Activated naive CD8-positive, alpha-beta T cell treated with anti-CD3 and anti-CD28 coated beads, Interleukin-2, amount 50 U/mL, for 24 hours (primary cell): ENCODE measurements around the gene MAPKAP1.

Experiments used
- ATAC-seq: fragments of 150-1000 bp; cut with Tn5 transposase; one replicate; pipeline ENCODE4 v1.10.0; 2021
- DNase-seq: peaks from one replicate; pipeline ENCODE4 v3.0.0; 2021
- H3K27ac Mint-ChIP-seq: one replicate; pipeline ENCODE4 v1.8.0; 2021; ENCODE audit warnings: mild to moderate bottlenecking, mixed read lengths
- H3K27me3 Mint-ChIP-seq: one replicate; pipeline ENCODE4 v1.8.0; 2021; ENCODE audit warnings: mixed read lengths
- H3K36me3 Mint-ChIP-seq: one replicate; pipeline ENCODE4 v1.8.0; 2021; ENCODE audit warnings: low read depth, mixed read lengths
- H3K4me1 Mint-ChIP-seq: one replicate; pipeline ENCODE4 v1.8.0; 2021; ENCODE audit warnings: mixed read lengths
- H3K4me3 Mint-ChIP-seq: one replicate; pipeline ENCODE4 v1.8.0; 2021; ENCODE audit warnings: mild to moderate bottlenecking, moderate library complexity, mixed read lengths
- H3K9me3 Mint-ChIP-seq: one replicate; pipeline ENCODE4 v1.8.0; 2021; ENCODE audit warnings: mixed read lengths

The MAPKAP1 gene

GRCh38 chr9:125536167-125536772 lies 170.7 kb downstream of the MAPKAP1 start:
- ATAC-seq (no peak), DNase-seq (no peak)
- Mint-ChIP-seq H3K27ac (no peak overlapping the region), H3K4me1 (peaks cover 9% of the 10 kb centered on the region), H3K4me3 (no peak overlapping the region), H3K27me3 (no peaks in the 10 kb centered on the region), H3K36me3 (peaks cover 12% of the 10 kb centered on the region), H3K9me3 (no peaks in the 10 kb centered on the region)

- peaks cover 4% of the 10 kb centered on the region for H3K36me3 Mint-ChIP-seq
- no peak overlapping the region for H3K27ac Mint-ChIP-seq
- no peak for ATAC-seq
Observed at GRCh38 chr9:125534971-125535701, 171.9 kb downstream of the MAPKAP1 start.

GRCh38 chr9:125532812-125533594 lies 174.0 kb downstream of the MAPKAP1 start:
- no peak overlapping the region for H3K27ac Mint-ChIP-seq
- H3K9me3 Mint-ChIP-seq: no peaks in the 10 kb centered on the region
- H3K4me1 Mint-ChIP-seq: peaks cover 28% of the 10 kb centered on the region
- H3K4me3 Mint-ChIP-seq: no peak overlapping the region
- DNase-seq (no peak), ATAC-seq (no peak)
- peaks cover 3% of the 10 kb centered on the region for H3K36me3 Mint-ChIP-seq
- H3K27me3 Mint-ChIP-seq: no peaks in the 10 kb centered on the region

More at GRCh38 chr9:125534971-125535701, 171.9 kb downstream of the MAPKAP1 start:
- no peak overlapping the region for H3K4me3 Mint-ChIP-seq
- no peak for DNase-seq
- peaks cover 15% of the 10 kb centered on the region for H3K4me1 Mint-ChIP-seq
- H3K9me3 Mint-ChIP-seq: no peaks in the 10 kb centered on the region
- no peaks in the 10 kb centered on the region for H3K27me3 Mint-ChIP-seq

GRCh38 chr9:125532412-125532811 lies 174.6 kb downstream of the MAPKAP1 start:
- no peak for DNase-seq
- ATAC-seq: no peak
- Mint-ChIP-seq H3K36me3 (peaks cover 9% of the 10 kb centered on the region), H3K27ac (no peak overlapping the region), H3K27me3 (no peaks in the 10 kb centered on the region), H3K4me3 (no peak overlapping the region), H3K9me3 (no peaks in the 10 kb centered on the region), H3K4me1 (peaks cover 34% of the 10 kb centered on the region)

GRCh38 chr9:125529589-125530515 lies 177.2 kb downstream of the MAPKAP1 start:
- H3K27ac Mint-ChIP-seq: peak overlapping the region; percentile 72
- H3K27me3 Mint-ChIP-seq: no peaks in the 10 kb centered on the region
- ATAC-seq: no peak
- H3K9me3 Mint-ChIP-seq: no peaks in the 10 kb centered on the region
- H3K4me3 Mint-ChIP-seq: no peak overlapping the region
- H3K4me1 Mint-ChIP-seq: peaks cover 48% of the 10 kb centered on the region
- peaks cover 14% of the 10 kb centered on the region for H3K36me3 Mint-ChIP-seq
- DNase-seq: no peak

- DNase-seq (no peak), ATAC-seq (no peak)
- Mint-ChIP-seq H3K36me3 (peaks cover 17% of the 10 kb centered on the region), H3K27me3 (no peaks in the 10 kb centered on the region), H3K27ac (peak overlapping the region; percentile 26), H3K4me3 (no peak overlapping the region), H3K4me1 (peaks cover 52% of the 10 kb centered on the region), H3K9me3 (no peaks in the 10 kb centered on the region)
Observed at GRCh38 chr9:125529107-125529506, 177.9 kb downstream of the MAPKAP1 start.

GRCh38 chr9:125527471-125528002 lies 179.5 kb downstream of the MAPKAP1 start:
- peaks cover 22% of the 10 kb centered on the region for H3K36me3 Mint-ChIP-seq
- no peaks in the 10 kb centered on the region for H3K27me3 Mint-ChIP-seq
- no peak overlapping the region for H3K27ac Mint-ChIP-seq
- H3K4me1 Mint-ChIP-seq: peaks cover 64% of the 10 kb centered on the region
- no peak overlapping the region for H3K4me3 Mint-ChIP-seq
- H3K9me3 Mint-ChIP-seq: no peaks in the 10 kb centered on the region
- ATAC-seq (no peak), DNase-seq (no peak)

GRCh38 chr9:125525921-125526631 lies 180.9 kb downstream of the MAPKAP1 start:
- Mint-ChIP-seq H3K4me1 (peaks cover 73% of the 10 kb centered on the region), H3K4me3 (no peak overlapping the region), H3K27ac (no peak overlapping the region), H3K36me3 (peaks cover 21% of the 10 kb centered on the region), H3K9me3 (no peaks in the 10 kb centered on the region), H3K27me3 (no peaks in the 10 kb centered on the region)
- DNase-seq: no peak
- no peak for ATAC-seq

- peaks cover 71% of the 10 kb centered on the region for H3K4me1 Mint-ChIP-seq
- H3K4me3 Mint-ChIP-seq: no peak overlapping the region
- no peaks in the 10 kb centered on the region for H3K27me3 Mint-ChIP-seq
- peaks cover 31% of the 10 kb centered on the region for H3K36me3 Mint-ChIP-seq
- ATAC-seq (no peak), DNase-seq (no peak)
- no peaks in the 10 kb centered on the region for H3K9me3 Mint-ChIP-seq
- peak overlapping the region; percentile 30 for H3K27ac Mint-ChIP-seq
Observed at GRCh38 chr9:125524583-125525355, 182.2 kb downstream of the MAPKAP1 start.

GRCh38 chr9:125523681-125524080 lies 183.3 kb downstream of the MAPKAP1 start:
- ATAC-seq (no peak), DNase-seq (no peak)
- H3K27ac Mint-ChIP-seq: no peak overlapping the region
- no peaks in the 10 kb centered on the region for H3K9me3 Mint-ChIP-seq
- peaks cover 64% of the 10 kb centered on the region for H3K4me1 Mint-ChIP-seq
- no peaks in the 10 kb centered on the region for H3K27me3 Mint-ChIP-seq
- H3K36me3 Mint-ChIP-seq: peaks cover 29% of the 10 kb centered on the region
- no peak overlapping the region for H3K4me3 Mint-ChIP-seq

- DNase-seq: no peak
- Mint-ChIP-seq H3K27me3 (no peaks in the 10 kb centered on the region), H3K36me3 (peaks cover 22% of the 10 kb centered on the region), H3K9me3 (no peaks in the 10 kb centered on the region), H3K4me1 (peaks cover 54% of the 10 kb centered on the region), H3K4me3 (peak overlapping the region; percentile 60), H3K27ac (peak overlapping the region; percentile 92)
- ATAC-seq: no peak
Observed at GRCh38 chr9:125522328-125522725, 184.7 kb downstream of the MAPKAP1 start.

- peaks cover 21% of the 10 kb centered on the region for H3K36me3 Mint-ChIP-seq
- peaks cover 53% of the 10 kb centered on the region for H3K4me1 Mint-ChIP-seq
- DNase-seq (peak; percentile 16), ATAC-seq (peak; percentile 98)
- no peaks in the 10 kb centered on the region for H3K27me3 Mint-ChIP-seq
- peak overlapping the region; percentile 60 for H3K4me3 Mint-ChIP-seq
- no peaks in the 10 kb centered on the region for H3K9me3 Mint-ChIP-seq
- peak overlapping the region; percentile 92 for H3K27ac Mint-ChIP-seq
Observed at GRCh38 chr9:125521462-125522327, 185.3 kb downstream of the MAPKAP1 start.
